SU-DHL-6 (cell line): ENCODE data around the gene PILRA.

Experiments
- EZH2phosphoT487 ChIP-seq: fragments of 200-600 bp; sonication (generic), shearing (Covaris generic); conservative IDR thresholded peaks from 2 replicates; pipeline ENCODE4 v1.6.1; 2018; ENCODE audit warnings: mild to moderate bottlenecking, antibody characterized with exemption, low read length, moderate library complexity, mixed read lengths
- TF ChIP-seq, protein P1 (sequence below): fragments of 200-600 bp; sonication (generic); IDR thresholded peaks from one replicate; pipeline ENCODE4 v1.5.1; 2017; ENCODE audit warnings: antibody characterized with exemption, mild to moderate bottlenecking, low read length, moderate library complexity; ENCODE audit not compliant: insufficient read depth, poor library complexity, severe bottlenecking

DNA sequence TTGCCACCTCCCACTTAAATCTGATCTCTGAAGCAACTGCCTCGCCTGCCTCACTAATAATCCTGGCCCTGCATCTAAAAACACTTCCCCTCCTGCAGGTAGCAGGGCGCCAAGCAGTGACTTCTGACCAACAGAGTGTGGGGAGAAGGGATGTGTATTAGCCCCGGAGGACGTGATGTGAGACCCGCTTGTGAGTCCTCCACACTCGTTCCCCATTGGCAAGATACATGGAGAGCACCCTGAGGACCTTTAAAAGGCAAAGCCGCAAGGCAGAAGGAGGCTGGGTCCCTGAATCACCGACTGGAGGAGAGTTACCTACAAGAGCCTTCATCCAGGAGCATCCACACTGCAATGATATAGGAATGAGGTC lies 6.1 kb upstream of the PILRA start:
- TF ChIP-seq, protein P1, sequence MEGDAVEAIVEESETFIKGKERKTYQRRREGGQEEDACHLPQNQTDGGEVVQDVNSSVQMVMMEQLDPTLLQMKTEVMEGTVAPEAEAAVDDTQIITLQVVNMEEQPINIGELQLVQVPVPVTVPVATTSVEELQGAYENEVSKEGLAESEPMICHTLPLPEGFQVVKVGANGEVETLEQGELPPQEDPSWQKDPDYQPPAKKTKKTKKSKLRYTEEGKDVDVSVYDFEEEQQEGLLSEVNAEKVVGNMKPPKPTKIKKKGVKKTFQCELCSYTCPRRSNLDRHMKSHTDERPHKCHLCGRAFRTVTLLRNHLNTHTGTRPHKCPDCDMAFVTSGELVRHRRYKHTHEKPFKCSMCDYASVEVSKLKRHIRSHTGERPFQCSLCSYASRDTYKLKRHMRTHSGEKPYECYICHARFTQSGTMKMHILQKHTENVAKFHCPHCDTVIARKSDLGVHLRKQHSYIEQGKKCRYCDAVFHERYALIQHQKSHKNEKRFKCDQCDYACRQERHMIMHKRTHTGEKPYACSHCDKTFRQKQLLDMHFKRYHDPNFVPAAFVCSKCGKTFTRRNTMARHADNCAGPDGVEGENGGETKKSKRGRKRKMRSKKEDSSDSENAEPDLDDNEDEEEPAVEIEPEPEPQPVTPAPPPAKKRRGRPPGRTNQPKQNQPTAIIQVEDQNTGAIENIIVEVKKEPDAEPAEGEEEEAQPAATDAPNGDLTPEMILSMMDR = no peak
- no peak for TF ChIP-seq EZH2phosphoT487
